ENCODE measurements around the gene TCERG1L.

The TCERG1L gene

DNA sequence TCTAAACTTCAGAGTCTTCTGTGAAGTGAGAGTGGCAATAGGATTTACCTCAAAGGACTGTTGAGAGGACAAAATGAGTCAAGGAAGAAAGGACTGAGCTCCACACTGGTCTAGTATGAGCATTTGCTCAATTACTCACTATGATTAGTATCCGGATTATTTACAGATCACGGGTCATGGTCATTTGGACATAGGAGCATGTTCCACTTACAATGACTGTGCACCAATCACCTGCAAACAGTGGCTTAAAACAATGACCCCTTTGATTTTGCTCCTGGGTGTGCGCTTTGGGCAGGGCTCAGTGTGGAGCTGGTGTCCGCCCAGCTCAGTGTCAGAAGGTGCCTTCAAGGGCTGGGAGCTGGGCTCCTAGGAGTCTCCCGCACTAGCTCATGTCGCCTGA is 225.4 kb downstream of the TCERG1L start:
- Histone ChIP-seq H2BK120ac (ENCODE audit: low read depth, low read length) (no peak overlapping the region), H3K27me3 (ENCODE audit: control insufficient read depth in 3 of 3, insufficient read depth in 3 of 3, low read depth in 1 of 3, low read length in 3 of 3) (no peaks in the 10 kb centered on the region), H2BK15ac (ENCODE audit: low read length) (peak overlapping the region; percentile 59), H3K18ac (ENCODE audit: low read length) (peak overlapping the region; percentile 32), H3K36me3 (replicated peaks in 1 of 2; ENCODE audit: control insufficient read depth in 2 of 2, insufficient read depth in 2 of 2, low read length in 2 of 2) (no peaks in the 10 kb centered on the region), H2BK5ac (ENCODE audit: low read length) (no peak overlapping the region), H2AK5ac (ENCODE audit: low read depth, low read length) (no peak overlapping the region), H3K14ac (ENCODE audit: low read length) (no peak overlapping the region), H3K23ac (ENCODE audit: low read depth, low read length, poor library complexity) (no peak overlapping the region), H4K8ac (ENCODE audit: low read depth, low read length) (no peak overlapping the region), H3K4ac (ENCODE audit: low read length) (no peak overlapping the region), H2BK12ac (ENCODE audit: low read length) (no peak overlapping the region), H3K4me3 (ENCODE audit: low read length in 2 of 2) (no peak overlapping the region), H4K91ac (ENCODE audit: low read depth, low read length, poor library complexity) (no peak overlapping the region), H3K4me1 (ENCODE audit: control insufficient read depth in 2 of 2, insufficient read depth in 1 of 2, low read depth in 1 of 2, low read length in 2 of 2) (peaks cover 0 to 2% of the 10 kb centered on the region in 2 donors), H3K9me3 (replicated peaks in 1 of 2; ENCODE audit: control insufficient read depth in 2 of 2, insufficient read depth in 1 of 2, low read depth in 1 of 2, low read length in 2 of 2) (no peaks in the 10 kb centered on the region), H3K79me1 (ENCODE audit: low read depth, low read length) (no peaks in the 10 kb centered on the region), H2AFZ (ENCODE audit: low read length) (no peak overlapping the region), H3K4me2 (ENCODE audit: insufficient read depth, low read length, poor library complexity, severe bottlenecking) (no peak overlapping the region), H3K27ac (replicated peaks; ENCODE audit: low read length) (no peak overlapping the region), H3K9ac (ENCODE audit: low read depth, low read length, poor library complexity) (no peak overlapping the region)
- no peak for DNase-seq (ENCODE audit: low spot score)
- WGBS, 2 donors (ENCODE audit: extremely low coverage in 2 of 2, insufficient read length in 2 of 2, insufficient replicate concordance in 1 of 2), result no CpG with 5 or more reads among the region's 6 CpGs

DNA sequence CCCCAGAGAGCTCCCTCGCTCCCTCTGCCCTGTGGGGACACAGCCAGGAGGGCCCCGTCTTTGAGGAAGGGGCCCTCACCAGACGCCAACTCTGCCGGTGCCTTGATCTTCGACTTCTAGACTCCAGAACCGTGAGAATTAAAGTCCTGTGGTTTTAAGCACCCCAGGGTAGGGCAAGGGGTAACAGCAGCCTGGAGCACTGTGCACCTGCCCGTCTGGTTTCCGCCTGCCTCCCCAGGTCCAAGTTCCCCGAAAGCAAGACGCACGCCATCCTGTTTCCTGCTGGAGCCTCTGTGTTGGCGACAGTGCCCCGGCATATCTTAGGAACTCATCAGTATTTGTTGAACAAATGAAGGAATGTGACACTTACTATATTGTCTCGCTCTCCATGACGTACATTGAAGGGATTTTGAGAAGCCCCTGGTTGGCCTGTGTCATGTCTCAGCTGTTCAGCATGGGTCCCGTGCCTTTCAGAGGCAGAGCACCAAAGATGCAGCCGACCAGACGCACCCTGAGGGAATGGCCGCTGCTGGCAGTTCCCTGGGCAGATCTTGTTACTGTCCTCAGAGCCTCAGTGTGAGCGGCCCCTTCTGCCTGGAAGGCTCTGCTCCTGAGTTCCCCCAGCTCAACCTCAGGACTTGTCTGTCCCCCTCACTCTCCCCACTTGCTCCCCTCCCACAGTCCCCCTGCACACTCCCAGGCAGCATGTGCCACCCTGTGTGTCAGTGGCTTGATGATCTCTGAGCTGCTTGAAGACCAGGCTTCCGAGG is 226.2 kb downstream of the TCERG1L start:
- Histone ChIP-seq H3K18ac (ENCODE audit: low read length) (no peak overlapping the region), H3K23ac (ENCODE audit: low read depth, low read length, poor library complexity) (no peak overlapping the region), H3K14ac (ENCODE audit: low read length) (no peak overlapping the region), H3K4me1 (ENCODE audit: control insufficient read depth in 2 of 2, insufficient read depth in 1 of 2, low read depth in 1 of 2, low read length in 2 of 2) (peaks cover 0 to 2% of the 10 kb centered on the region in 2 donors), H3K4me2 (ENCODE audit: insufficient read depth, low read length, poor library complexity, severe bottlenecking) (no peak overlapping the region), H3K27ac (replicated peaks; ENCODE audit: low read length) (no peak overlapping the region), H2AK5ac (ENCODE audit: low read depth, low read length) (peak overlapping the region; percentile 43), H3K9me3 (replicated peaks in 1 of 2; ENCODE audit: control insufficient read depth in 2 of 2, insufficient read depth in 1 of 2, low read depth in 1 of 2, low read length in 2 of 2) (no peaks in the 10 kb centered on the region), H2BK15ac (ENCODE audit: low read length) (no peak overlapping the region), H3K4ac (ENCODE audit: low read length) (no peak overlapping the region), H2AFZ (ENCODE audit: low read length) (no peak overlapping the region), H3K36me3 (replicated peaks in 1 of 2; ENCODE audit: control insufficient read depth in 2 of 2, insufficient read depth in 2 of 2, low read length in 2 of 2) (no peaks in the 10 kb centered on the region), H2BK5ac (ENCODE audit: low read length) (peak overlapping the region; percentile 17), H3K79me1 (ENCODE audit: low read depth, low read length) (no peaks in the 10 kb centered on the region), H3K4me3 (ENCODE audit: low read length in 2 of 2) (no peak overlapping the region), H2BK120ac (ENCODE audit: low read depth, low read length) (no peak overlapping the region), H2BK12ac (ENCODE audit: low read length) (no peak overlapping the region), H3K27me3 (ENCODE audit: control insufficient read depth in 3 of 3, insufficient read depth in 3 of 3, low read depth in 1 of 3, low read length in 3 of 3) (no peaks in the 10 kb centered on the region), H4K91ac (ENCODE audit: low read depth, low read length, poor library complexity) (no peak overlapping the region), H4K8ac (ENCODE audit: low read depth, low read length) (no peak overlapping the region), H3K9ac (ENCODE audit: low read depth, low read length, poor library complexity) (no peak overlapping the region)
- DNase-seq (ENCODE audit: low spot score), result no peak
- WGBS, 2 donors (ENCODE audit: extremely low coverage in 2 of 2, insufficient read length in 2 of 2, insufficient replicate concordance in 1 of 2), result no CpG with 5 or more reads among the region's 21 CpGs

DNA sequence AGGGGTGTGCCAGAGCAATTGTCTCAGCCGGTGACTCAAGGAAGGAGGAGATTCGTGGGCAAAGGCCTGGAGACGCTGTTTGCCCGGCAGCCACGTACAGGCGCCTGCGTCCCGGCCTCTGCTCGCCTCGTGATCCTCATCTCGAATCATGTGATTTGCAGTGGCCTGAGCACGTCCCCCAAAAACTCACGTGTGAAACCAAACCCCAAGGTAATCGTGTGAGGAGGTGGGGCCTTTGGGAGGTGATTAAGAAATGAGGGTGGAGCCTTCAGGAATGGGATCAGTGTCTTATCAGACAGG is 226.8 kb downstream of the TCERG1L start:
- no peak overlapping the region for H3K9ac ChIP-seq (ENCODE audit: low read depth, low read length, poor library complexity)
- H2BK12ac ChIP-seq (ENCODE audit: low read length), result peak overlapping the region; percentile 63
- H3K18ac ChIP-seq (ENCODE audit: low read length), result peak overlapping the region; percentile 54
- no peak overlapping the region for H2BK120ac ChIP-seq (ENCODE audit: low read depth, low read length)
- no peak overlapping the region for H4K91ac ChIP-seq (ENCODE audit: low read depth, low read length, poor library complexity)
- no peak for DNase-seq (ENCODE audit: low spot score)
- peak overlapping the region; percentile 30 for H2BK15ac ChIP-seq (ENCODE audit: low read length)
- H2BK5ac ChIP-seq (ENCODE audit: low read length), result peak overlapping the region; percentile 17
- no peaks in the 10 kb centered on the region for H3K79me1 ChIP-seq (ENCODE audit: low read depth, low read length)
- H3K4me2 ChIP-seq (ENCODE audit: insufficient read depth, low read length, poor library complexity, severe bottlenecking), result no peak overlapping the region
- no peak overlapping the region for H3K23ac ChIP-seq (ENCODE audit: low read depth, low read length, poor library complexity)
- no peak overlapping the region for H3K4ac ChIP-seq (ENCODE audit: low read length)
- no peak overlapping the region for H4K8ac ChIP-seq (ENCODE audit: low read depth, low read length)
- H2AK5ac ChIP-seq (ENCODE audit: low read depth, low read length), result peak overlapping the region; percentile 43
- H3K4me1 ChIP-seq (ENCODE audit: control insufficient read depth in 2 of 2, insufficient read depth in 1 of 2, low read depth in 1 of 2, low read length in 2 of 2), result peaks cover 0 to 2% of the 10 kb centered on the region in 2 donors
- H3K4me3 ChIP-seq (ENCODE audit: low read length in 2 of 2), result no peak overlapping the region
- H3K9me3 ChIP-seq (replicated peaks in 1 of 2; ENCODE audit: control insufficient read depth in 2 of 2, insufficient read depth in 1 of 2, low read depth in 1 of 2, low read length in 2 of 2), result no peaks in the 10 kb centered on the region
- H3K14ac ChIP-seq (ENCODE audit: low read length), result no peak overlapping the region
- no peak overlapping the region for H2AFZ ChIP-seq (ENCODE audit: low read length)
- no peak overlapping the region for H3K27ac ChIP-seq (replicated peaks; ENCODE audit: low read length)
- no peaks in the 10 kb centered on the region for H3K36me3 ChIP-seq (replicated peaks in 1 of 2; ENCODE audit: control insufficient read depth in 2 of 2, insufficient read depth in 2 of 2, low read length in 2 of 2)
- no peaks in the 10 kb centered on the region for H3K27me3 ChIP-seq (ENCODE audit: control insufficient read depth in 3 of 3, insufficient read depth in 3 of 3, low read depth in 1 of 3, low read length in 3 of 3)
- WGBS, 2 donors (ENCODE audit: extremely low coverage in 2 of 2, insufficient read length in 2 of 2, insufficient replicate concordance in 1 of 2), result no CpG with 5 or more reads among the region's 14 CpGs

DNA sequence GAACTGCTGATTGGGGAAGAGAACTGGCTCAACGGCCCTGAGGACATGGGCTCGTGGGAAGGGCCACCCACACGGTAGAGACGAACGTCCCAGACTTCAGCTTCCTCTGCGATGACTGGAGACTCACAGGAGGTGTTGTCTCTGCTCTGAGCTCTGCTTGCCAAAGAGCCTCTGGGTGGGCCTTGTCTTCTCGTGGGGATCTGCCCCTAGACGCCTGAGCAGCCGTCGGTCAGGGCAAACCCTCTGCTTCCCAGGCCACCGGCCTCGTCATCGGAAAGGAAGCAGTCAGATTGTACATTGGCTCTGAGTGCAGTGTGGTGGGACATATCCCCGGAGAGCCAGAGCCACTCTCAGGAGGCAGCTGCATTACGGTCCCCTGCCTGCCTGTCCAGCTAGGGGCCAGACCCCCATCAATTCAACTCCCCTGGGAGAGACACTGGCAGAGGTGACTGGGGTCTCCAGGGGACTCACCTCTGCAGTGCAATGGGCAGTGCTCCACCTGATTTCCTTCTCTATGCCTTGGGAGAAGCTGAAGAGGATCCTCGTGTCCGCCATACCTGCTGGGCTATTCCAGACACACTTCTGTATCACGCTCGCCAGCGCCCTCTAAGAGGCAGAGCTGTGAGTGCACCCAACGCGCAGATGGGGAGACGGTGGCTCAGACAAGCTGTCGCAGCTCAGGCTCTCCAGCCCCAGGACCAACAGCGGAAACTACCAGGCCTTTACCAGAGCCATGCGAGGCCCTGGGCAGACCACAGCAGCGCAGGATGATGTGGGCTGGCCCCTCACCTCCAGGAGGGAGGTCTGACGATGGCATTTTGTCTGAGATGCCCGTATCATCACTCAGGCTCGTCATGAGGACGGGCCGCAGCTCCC is 227.4 kb downstream of the TCERG1L start:
- Histone ChIP-seq H2BK12ac (ENCODE audit: low read length) (peak overlapping the region; percentile 63), H3K79me1 (ENCODE audit: low read depth, low read length) (no peaks in the 10 kb centered on the region), H3K23ac (ENCODE audit: low read depth, low read length, poor library complexity) (no peak overlapping the region), H3K4ac (ENCODE audit: low read length) (no peak overlapping the region), H2AFZ (ENCODE audit: low read length) (no peak overlapping the region), H3K9ac (ENCODE audit: low read depth, low read length, poor library complexity) (no peak overlapping the region), H3K4me3 (ENCODE audit: low read length in 2 of 2) (no peak overlapping the region), H3K9me3 (replicated peaks in 1 of 2; ENCODE audit: control insufficient read depth in 2 of 2, insufficient read depth in 1 of 2, low read depth in 1 of 2, low read length in 2 of 2) (no peaks in the 10 kb centered on the region), H2BK120ac (ENCODE audit: low read depth, low read length) (no peak overlapping the region), H3K4me2 (ENCODE audit: insufficient read depth, low read length, poor library complexity, severe bottlenecking) (no peak overlapping the region), H3K14ac (ENCODE audit: low read length) (no peak overlapping the region), H3K27ac (replicated peaks; ENCODE audit: low read length) (no peak overlapping the region), H3K4me1 (ENCODE audit: control insufficient read depth in 2 of 2, insufficient read depth in 1 of 2, low read depth in 1 of 2, low read length in 2 of 2) (peaks cover 0 to 2% of the 10 kb centered on the region in 2 donors), H3K18ac (ENCODE audit: low read length) (peak overlapping the region; percentile 54), H3K27me3 (ENCODE audit: control insufficient read depth in 3 of 3, insufficient read depth in 3 of 3, low read depth in 1 of 3, low read length in 3 of 3) (no peaks in the 10 kb centered on the region), H4K91ac (ENCODE audit: low read depth, low read length, poor library complexity) (no peak overlapping the region), H4K8ac (ENCODE audit: low read depth, low read length) (no peak overlapping the region), H2BK15ac (ENCODE audit: low read length) (peak overlapping the region; percentile 30), H2BK5ac (ENCODE audit: low read length) (peak overlapping the region; percentile 2), H3K36me3 (replicated peaks in 1 of 2; ENCODE audit: control insufficient read depth in 2 of 2, insufficient read depth in 2 of 2, low read length in 2 of 2) (no peaks in the 10 kb centered on the region), H2AK5ac (ENCODE audit: low read depth, low read length) (peak overlapping the region; percentile 65)
- no peak for DNase-seq (ENCODE audit: low spot score)
- WGBS, 2 donors (ENCODE audit: extremely low coverage in 2 of 2, insufficient read length in 2 of 2, insufficient replicate concordance in 1 of 2), result no CpG with 5 or more reads among the region's 32 CpGs

Measured in neuronal stem cell (in vitro differentiated cells).